OCI-LY1 (cell line): ENCODE measurements around the gene CCDC70.
A peak's percentile ranks its signal among the peaks of the same experiment; 100 is the strongest.

Experiments
- CTCF ChIP-seq: fragments of 200-600 bp; sonication (generic), shearing (Covaris generic); IDR thresholded peaks from 2 replicates; pipeline ENCODE4 v1.5.1; 2017; ENCODE audit warnings: mild to moderate bottlenecking, antibody characterized with exemption, low read length, moderate library complexity, mixed read lengths
- EZH2 ChIP-seq: fragments of 200-600 bp; sonication (generic), shearing (Covaris generic); IDR thresholded peaks from 2 replicates; pipeline ENCODE4 v1.8.0; 2017; ENCODE audit warnings: borderline replicate concordance, mixed run types, mild to moderate bottlenecking, antibody characterized with exemption, low read length, moderate library complexity, mixed read lengths

- TF ChIP-seq CTCF (peak; percentile 11; the same call in 1 of the 2 replicates), EZH2 (no peak)
These were observed 50.3 kb downstream of the CCDC70 start for GRCh38 chr13:51912091-51912490.
